GM21526 (cell line): Measurements from ENCODE around the gene RNF217.
"Not testable (repeated sequence)": the region's sequence is repeated elsewhere in the genome, so short reads cannot be mapped to it uniquely, and the experiment has no call there.

Experiments used
- ATAC-seq: cut with Tn5 transposase; IDR thresholded peaks from one replicate; pipeline ENCODE4 v1.9.1; 2021; ENCODE audit warnings: moderate library complexity; ENCODE audit not compliant: unreplicated experiment, low FRiP score

RNF217 gene

DNA sequence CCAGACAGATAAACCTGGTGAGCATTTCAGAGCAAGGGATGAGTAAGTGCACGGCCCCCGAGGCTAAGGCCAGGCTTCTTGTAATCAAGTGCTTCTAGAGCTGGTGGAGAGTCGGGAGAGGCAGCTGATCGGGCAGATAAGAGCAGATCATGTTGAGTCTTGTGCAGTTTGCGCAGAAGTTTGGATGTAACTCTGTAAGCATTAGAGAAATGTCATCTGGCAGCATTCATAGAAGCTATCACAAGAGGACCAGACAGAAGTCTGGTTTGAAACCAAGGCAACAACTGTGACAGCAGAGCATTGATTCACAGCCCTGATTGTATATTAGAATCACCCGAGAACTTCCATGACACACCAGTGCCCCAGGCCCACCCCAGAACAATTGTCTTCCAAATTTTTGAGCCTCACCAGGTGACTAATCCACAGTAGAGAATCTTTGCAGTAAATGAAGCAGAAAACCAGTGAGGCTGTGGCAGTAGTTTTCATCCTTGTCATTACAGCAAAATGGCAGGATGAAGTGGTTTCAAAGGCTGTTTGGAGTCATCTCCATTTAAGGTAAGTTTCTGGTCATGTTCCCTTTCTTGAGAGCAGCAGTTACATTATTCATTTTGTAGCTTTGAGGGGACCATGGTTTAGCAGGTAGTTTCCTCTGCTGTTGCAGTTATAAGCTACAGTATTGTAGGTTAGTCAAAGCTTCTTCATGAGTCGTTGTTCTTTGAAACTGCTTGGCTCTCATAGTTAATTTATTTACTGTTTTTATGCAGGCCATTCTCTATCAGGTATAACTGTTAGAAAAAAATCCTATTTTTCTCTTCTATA, 84.1 kb downstream of the RNF217 start:
- ATAC-seq = no peak

DNA sequence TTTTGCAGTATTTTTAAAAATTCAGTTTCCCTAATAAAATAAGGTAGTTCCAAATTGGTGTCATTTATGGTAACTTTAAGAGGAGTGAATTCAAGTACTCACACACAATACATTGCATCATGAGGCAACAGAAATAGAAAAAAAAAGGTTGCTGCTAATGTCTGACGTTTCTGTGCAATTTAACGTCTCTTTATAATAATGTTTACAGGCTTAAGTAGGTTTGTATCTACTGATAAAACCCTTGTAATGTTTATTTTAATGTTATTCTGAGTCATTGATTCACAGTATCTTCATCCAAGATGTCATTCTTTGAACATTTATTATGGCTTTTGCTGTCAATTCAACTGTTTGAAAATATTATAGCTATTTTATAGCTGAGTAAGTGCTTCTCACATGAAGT, 86.0 kb downstream of the RNF217 start:
- no peak for ATAC-seq

DNA sequence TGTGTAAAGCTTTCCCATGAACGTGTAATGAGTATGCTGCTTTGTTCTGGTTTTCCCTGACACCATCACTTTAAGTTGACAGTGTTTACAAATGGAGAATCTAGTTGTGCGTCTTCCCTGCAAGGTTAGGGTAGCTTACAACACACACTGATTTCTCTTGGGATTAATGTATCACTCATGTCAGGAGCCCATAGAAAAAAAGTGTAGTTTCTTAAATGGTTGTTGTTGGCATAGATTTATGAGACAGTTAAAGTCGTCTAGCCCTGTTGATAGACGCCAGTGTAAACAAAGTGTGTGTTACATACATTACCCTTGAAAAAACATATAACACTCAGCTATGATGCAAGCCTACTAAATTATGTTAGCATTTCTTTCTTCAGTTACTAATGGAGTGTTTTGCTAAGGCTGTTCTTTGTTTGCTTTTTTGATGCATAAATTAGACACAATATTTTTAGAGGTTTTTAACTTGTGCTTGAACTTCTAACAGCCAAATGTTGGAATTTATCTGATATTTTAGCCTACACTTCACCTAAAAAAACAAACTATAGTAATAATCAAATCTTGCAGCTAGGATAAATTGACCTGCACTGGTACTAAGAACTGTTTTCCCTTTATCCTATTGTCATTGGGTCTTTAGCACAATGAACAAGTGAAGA, 88.6 kb downstream of the RNF217 start:
- no peak for ATAC-seq

DNA sequence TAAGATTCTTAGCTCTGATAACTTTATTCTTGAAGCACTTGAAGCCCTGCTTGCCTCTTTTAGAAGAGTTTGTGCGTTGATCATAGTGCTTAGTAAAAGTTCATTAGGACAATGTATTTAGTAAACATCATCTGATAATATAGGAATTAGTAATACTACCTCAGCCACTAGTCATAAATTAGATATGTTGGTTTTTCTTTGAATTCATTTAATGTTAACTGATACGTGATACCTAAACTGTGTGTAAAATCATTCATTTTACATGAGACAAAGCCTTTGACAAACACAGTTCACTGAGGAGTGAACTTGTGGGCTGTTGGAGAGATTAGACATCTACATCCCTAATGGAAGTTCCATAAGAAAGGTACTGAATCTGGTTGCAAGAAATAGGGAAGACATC, 91.6 kb downstream of the RNF217 start:
- ATAC-seq = no peak

DNA sequence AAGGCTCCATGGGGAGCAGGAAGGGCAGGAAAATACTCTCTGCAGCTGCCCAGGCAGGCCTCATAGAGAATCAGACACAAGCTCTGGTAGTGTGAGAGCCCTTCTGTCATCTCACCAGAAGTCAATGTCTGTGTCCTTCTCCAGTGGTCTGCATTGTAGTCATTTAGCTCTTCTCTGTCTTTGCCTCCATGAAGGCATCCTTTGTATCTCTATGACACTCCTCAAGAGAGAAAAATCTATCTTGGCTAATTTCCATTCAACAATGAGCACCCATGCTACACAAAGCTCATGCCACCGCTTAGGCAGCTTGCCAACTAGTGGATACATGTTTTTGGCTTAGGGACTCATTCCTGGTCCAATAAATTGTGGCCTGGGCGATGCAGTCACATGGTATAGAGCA, 92.1 kb downstream of the RNF217 start:
- no peak for ATAC-seq

DNA sequence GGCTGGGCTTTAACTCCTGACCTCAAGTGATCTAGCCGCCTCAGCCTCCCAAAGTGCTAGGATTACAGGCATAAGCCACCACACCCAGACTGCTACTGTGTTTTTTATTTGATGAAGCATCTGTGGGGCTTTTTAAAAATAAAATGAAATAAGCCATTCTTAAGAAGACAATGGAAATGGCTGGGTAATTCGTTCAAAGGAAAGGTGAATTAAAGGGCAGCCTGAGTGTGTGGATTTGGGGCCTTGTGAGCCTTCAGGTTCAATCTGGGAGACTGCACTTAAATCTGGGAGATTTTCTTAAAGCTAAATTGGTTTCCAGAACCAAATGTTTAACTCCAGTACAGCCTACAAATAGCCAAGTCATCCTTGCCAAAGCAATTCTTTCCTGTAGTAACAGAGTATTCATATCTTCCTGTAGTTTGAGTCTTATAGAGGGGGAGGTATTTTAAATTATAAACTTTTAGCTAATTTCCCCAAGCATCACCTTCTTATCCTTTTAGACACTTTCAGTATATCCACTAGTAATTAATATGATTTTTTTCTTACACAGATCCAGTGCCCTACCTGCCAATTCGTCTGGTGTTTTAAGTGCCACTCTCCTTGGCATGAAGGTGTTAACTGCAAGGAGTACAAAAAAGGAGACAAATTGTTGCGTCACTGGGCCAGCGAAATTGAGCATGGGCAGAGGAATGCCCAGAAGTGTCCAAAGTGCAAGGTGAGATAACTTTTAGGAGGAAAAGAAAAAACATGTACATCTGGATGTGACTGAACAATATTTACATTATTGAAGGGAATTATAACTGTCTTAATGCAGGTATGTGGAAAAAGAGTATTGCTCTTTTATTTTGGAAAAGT, 95.4 kb downstream of the RNF217 start:
- ATAC-seq = no peak

DNA sequence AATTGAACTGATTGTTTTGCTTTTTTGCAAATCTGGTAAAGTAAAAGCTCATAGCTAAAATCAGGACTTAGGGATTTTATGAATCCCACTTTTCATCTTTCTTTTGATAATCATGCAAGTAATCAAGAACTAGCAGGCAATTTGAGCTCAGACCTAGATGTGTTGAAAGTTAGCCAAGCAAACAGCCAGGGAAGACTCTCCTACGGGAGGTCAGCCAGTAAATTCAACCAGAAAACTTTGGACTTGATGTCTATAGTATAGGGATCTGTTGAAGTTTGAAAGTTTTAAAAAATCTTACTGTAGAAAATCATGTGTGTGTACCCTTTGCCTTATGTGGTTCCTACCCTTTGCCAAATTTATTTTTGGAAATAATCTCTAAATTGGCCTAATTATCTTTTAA, 96.3 kb downstream of the RNF217 start:
- no peak for ATAC-seq

DNA sequence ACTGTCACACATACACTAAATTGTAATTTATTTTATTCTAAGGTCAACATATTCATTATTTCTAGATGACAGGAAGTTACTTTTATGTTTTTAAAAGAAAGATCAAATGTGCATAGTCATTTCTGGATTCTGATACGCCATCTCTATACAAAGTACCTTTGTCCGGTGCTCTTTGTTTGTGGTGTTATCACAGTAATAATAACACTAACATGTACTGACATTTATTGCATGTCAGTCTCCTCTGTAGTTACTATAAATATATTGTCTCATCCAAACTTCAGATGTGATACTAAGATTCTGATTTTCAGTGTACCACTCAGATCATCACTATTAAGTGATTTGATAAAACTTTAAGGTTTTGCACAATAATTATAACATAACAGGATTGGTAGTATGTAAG, 101.1 kb downstream of the RNF217 start:
- ATAC-seq = no peak

DNA sequence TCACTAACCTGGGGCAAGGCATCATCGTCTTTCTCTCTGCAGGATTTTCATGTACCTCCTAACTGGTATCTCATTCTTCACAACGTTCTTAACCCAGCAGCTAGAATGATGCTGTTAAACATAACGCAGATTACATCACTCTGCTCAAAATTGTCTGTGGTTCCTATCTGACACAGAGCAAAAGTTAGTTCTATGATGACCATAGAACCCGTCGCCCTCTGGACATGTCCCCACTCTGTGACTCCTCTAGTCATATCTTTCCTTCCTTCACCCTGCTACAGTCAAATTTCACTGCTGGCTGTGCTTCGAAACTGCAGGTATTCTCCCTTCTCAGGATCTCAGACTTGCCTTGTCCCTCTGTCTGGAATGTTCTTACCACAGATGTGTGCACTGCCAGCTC, 103.9 kb downstream of the RNF217 start:
- no peak for ATAC-seq

DNA sequence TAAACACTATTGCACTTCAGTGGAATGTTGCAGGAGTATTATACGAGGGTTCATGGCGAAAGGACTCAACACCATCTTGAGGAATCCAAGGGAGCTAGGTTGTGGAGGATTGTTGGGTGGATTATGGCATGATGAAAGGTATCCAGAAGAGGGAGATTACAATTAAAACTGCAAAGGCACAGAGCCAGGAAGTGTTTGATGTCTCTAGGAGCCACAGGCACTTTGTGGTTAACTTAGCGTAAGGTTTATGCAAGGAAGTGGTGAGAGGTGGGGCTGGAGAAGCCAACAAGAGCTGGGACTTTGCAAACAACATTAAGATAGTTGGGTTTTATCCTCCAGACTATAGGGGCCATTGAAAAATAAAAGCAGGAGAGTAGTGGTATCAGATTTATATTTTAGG, 104.7 kb downstream of the RNF217 start:
- no peak for ATAC-seq

DNA sequence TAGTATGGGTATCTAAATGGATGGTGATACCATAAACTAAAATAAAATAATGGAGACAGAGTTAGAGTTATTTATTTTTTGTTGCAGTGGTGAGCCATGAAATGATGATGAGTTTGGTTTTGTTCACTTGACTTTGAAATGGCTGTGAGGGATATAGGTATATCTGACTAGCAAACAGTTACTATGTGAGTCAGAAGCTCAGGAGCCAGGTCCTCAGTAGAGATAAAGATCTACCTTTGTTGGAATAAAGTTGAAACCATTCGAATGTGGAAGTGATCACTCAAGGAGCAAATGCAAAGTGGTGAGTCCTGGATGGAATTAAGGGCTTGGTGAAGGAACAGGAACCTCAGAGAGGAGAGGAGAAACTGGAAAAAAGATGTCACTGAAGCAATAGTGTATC, 105.3 kb downstream of the RNF217 start:
- ATAC-seq = no peak

DNA sequence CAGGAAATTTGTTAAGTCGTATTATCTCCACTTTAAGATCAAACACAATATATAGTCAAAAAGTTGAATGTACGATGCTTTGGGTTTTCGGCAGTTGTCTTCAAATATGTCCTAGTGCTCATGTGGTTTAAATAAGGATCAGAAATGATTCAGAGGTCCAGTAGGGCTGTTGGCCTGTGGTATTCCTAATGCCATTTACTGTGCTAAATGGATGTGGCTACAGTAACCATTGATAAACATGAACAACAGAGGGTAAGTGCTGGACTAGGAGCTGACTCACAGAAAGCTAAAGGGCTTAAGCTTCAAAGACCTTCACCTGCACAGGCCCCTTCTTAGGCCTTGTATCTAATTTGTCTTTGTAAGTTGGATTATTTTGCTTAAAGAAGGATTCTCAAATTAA, 110.8 kb downstream of the RNF217 start:
- ATAC-seq = no peak

DNA sequence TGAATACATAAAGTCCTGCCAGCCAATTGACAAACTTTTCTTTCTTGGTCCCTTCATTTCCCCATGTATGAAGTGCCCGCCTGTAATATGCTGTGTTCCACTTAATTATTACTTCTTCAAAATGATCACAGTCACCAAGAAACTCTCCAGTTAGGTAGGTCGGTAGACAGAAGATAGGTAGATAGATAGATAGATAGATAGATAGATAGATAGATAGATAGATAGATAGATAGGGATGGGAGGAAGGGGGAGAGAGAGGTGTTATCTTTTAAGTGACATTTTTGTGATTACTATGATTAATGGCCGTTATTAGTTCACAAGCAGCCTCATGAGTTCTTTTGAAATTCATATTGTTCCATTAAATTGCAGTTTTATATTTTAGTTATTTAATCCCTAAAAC, 111.9 kb downstream of the RNF217 start:
- ATAC-seq = no peak

DNA sequence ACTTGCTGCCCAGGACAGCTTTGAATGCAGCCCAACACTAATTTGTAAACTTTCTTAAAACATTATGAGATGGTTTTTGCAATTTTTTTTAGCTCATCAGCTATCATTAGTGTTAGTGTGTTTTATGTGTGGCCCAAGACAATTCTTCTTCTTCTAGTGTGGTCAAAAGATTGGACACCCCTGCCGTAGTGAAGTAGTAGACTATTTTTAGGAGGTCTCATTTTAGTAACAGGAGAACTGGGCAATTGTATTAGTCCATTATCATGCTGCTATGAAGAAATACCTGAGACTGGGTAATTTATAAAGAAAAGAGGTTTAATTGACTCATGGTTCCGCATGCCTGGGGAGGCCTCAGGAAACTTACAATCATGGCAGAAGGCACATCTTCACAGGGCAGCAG, 112.8 kb downstream of the RNF217 start:
- ATAC-seq = not testable (repeated sequence)

DNA sequence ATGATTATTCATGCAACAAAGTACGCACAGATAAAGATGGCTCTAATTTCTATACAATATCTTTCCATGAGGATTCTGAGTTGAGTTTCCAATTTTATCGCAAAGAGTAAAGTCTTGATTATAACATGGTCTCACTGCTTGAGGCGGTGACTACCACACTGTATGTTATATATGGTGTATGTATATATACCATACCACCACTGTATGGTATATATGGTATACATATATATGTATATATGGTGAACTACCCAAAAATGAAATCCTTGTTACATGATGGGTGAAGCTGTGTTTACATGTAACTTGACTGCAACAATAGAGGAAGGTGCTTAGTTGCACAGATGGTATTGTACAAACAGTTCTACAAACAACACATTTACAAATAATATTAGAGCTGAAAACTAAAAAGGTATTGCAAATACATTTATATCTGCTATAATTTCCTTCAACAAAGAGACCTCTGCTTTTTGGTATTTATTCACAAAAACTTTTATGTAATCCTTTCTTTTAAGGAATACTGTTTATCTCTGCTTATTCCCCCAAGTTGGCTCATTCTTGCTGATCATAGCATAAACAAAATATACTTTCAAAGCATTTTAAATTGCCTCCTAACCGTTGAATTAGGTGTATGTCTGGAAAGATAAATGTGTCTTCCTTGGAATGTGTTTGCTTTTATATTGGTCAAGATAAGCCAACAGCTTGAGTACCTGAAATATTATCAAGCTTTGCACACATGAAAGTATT, 113.7 kb downstream of the RNF217 start:
- ATAC-seq = no peak

DNA sequence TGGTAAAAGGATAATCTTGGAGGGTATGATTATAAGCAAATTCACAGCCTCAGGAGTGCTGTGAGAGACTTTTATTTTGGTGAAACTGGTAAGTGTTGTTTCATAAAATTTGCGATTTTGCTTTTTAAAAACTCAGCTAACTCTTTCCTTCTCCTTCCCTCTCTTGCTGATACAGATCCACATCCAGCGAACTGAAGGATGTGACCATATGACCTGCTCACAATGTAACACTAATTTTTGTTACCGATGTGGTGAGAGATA, 114.2 kb downstream of the RNF217 start:
- ATAC-seq = no peak

DNA sequence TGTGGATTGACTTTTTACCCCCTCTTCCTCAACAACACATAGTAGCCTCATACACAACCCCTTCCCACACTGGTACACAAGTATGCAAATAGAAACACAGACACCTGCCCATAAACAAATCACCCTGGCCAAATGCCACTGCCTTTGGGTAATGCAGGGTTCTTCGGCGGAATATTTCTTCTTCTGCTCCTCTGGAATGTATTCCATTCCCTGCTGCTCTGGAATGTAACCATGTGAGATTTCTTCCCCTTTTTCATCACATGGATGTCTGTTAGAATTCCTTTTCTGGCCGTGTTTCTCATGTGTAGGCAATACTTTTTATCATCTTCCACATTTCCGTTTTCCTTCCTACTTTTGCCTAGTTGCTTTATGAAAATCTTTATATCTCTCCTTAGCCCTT, 115.2 kb downstream of the RNF217 start:
- no peak for ATAC-seq

DNA sequence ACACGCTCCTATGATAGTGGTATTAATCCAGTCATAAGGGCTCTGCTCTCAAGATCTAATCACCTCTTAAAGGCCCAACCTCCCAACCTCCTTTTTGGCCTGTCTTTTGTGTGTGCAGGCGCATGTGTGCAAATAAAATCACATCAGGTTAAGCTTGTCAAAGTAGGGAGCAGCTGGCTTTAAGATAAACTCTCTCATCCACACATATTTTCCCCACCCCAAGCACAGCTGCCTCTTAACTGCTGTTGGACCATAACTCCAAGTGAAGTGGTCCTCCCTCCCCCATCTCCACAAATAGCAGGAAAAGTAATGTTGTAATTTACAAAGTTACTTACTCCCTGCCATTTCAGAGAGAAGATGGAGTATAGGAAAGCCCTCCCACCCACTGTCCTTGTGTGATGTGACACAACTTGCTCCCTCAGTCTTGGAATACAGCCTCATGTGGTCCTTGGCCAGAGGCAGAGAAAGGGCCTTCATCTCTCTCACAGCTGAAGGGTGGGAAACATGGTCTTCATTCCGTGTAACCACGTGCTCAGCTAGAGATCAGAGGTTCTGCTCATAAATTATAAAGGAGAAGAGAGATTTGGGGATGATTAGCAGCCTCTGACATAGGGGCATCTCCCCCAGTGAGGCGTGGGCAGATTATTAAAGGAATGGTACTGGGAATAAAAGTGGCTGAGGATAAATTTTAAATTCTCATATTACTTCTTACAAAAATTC, 116.5 kb downstream of the RNF217 start:
- no peak for ATAC-seq

DNA sequence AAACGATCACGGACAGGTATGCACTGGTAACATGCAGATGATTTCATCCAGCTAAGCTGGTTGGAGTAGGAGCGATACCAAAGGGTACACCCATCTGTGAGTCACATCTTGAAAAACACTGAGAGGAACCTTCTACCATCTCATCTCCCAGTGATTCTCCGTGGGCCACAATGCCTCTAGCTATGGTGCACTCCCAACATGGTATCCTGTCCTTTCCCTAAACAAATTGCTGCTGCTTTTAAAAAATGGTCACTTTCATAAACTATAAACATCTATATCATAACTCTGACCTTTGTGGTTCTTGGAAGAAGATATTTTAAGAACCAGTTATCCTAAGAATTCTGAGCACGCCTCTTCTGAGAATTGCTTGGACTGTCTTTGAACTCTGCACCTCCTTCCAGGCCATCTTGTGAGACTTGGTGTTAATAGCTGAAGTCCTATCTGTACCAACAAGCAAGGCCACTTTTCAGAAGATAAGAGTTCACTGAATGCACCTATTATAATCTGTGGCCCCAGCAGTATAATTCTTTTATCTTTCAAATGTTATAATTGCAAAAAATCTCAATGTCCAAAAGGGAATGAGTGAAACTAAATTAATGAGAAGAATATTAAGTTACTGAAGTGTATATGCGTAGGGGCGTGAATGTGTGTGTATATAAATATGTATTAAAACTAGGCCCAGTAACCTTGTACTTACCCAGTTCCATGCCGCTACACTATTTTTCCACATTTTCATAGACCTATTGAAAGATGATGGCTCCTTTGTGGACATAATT, 120.9 kb downstream of the RNF217 start:
- ATAC-seq = no peak

DNA sequence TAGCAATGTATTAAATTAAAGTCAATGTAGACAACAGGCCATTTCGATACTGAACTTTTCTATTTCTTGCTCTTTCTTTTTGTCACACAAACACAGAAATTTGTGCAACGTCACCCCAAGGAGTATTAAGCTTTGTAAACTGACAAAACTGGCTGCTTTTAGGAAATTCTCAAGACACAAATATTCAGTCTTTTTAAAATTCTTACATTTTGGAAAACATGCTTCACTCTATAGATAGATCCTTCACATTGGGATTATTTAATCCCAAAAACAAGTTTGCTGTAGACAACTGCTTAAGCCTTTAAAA, 121.4 kb downstream of the RNF217 start:
- no peak for ATAC-seq
